ENCODE measurements around the gene TMEM139.

TMEM139 gene

DNA sequence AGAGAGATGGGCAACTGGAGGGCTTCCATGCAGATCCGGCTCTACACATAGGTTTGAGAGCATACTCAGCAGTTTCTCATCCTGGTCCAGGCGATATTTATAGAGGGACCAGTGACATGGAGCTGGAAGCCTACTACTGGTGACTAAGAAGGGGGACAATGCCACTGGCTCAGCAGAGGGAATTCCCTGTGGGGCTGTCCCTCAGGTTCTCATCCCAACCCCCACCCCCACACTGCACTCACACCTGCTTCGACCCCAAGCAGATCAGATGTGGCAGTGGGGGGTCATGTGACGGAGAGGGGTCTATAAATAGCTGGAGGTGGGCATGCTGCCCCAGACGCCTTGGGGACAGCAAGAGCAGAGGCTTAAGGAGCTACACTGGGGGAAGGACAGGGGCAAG, 31.0 kb downstream of the TMEM139 start, which contains the start of gene CLCN1:
Gene CLCN1, plus strand, starts transcription at position 336 of the 400 bp plus-strand sequence. CDS start 102 bp downstream, outside the sequence.
- Histone ChIP-seq H3K36me3 (ENCODE audit: insufficient read depth, low read length) (no peaks in the 10 kb centered on the region), H3K9ac (ENCODE audit: low read depth, low read length) (no peak within 1 kb of the TSS), H3K27me3 (ENCODE audit: control insufficient read depth, insufficient read depth, low read length) (no peaks in the 10 kb centered on the region), H3K9me3 (replicated peaks; ENCODE audit: low read length) (no peaks in the 10 kb centered on the region), H3K4me2 (ENCODE audit: low read length) (no peak within 1 kb of the TSS), H3K4me3 (ENCODE audit: low read length) (no peak within 1 kb of the TSS), H3K4me1 (ENCODE audit: control insufficient read depth, insufficient read depth, low read length) (peaks cover 11% of the 10 kb centered on the region)

GRCh38 chr7:143316492-143316891, 31.7 kb downstream of the TMEM139 start:
- Histone ChIP-seq H3K27me3 (ENCODE audit: control insufficient read depth, insufficient read depth, low read length) (no peaks in the 10 kb centered on the region), H3K4me2 (ENCODE audit: low read length) (no peak overlapping the region), H3K9ac (ENCODE audit: low read depth, low read length) (no peak overlapping the region), H3K9me3 (replicated peaks; ENCODE audit: low read length) (no peaks in the 10 kb centered on the region), H3K4me3 (ENCODE audit: low read length) (no peak overlapping the region), H3K4me1 (ENCODE audit: control insufficient read depth, insufficient read depth, low read length) (peaks cover 11% of the 10 kb centered on the region), H3K36me3 (ENCODE audit: insufficient read depth, low read length) (no peaks in the 10 kb centered on the region)

DNA sequence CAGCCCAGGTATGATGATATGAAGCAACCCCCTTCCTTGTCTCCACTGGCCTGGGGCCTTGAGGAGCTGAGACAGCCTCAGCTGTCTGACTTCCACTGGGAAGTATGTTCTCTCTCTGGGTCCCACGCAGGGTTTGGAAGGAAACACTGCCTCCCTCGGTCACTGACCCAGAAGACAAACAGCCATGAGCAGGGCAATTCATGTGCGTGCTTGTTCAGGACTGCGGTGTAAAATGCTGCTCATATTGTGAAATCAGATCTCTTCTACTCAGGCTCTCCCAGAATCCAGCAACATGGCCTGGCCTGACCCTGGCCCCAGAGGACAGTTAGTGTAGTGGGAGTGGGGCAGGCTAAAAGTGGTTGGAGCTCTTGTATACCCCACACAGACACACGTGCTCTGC, 33.9 kb downstream of the TMEM139 start:
- Histone ChIP-seq H3K4me3 (ENCODE audit: low read length) (no peak overlapping the region), H3K9ac (ENCODE audit: low read depth, low read length) (peak overlapping the region; percentile 6), H3K27me3 (ENCODE audit: control insufficient read depth, insufficient read depth, low read length) (no peaks in the 10 kb centered on the region), H3K9me3 (replicated peaks; ENCODE audit: low read length) (no peaks in the 10 kb centered on the region), H3K36me3 (ENCODE audit: insufficient read depth, low read length) (no peaks in the 10 kb centered on the region), H3K4me2 (ENCODE audit: low read length) (peak overlapping the region; percentile 10), H3K4me1 (ENCODE audit: control insufficient read depth, insufficient read depth, low read length) (peaks cover 11% of the 10 kb centered on the region)

DNA sequence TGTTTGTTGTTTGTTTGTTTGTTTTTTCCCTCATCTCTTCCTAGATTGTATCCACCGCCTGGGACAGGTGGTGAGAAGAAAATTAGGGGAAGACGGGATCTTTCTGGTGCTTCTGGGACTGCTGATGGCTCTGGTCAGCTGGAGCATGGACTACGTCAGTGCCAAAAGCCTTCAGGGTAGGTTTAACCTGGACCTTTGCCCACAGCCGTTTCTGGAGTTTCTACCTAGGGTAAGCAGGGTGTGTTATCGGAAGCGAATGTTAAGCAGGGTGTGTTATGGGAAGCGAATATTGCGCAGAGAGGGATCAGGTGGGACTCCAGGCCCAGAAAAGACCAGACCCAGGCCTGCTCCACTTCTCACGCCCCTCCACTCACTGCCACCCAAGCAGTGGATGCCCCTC, 35.9 kb downstream of the TMEM139 start:
- Histone ChIP-seq H3K27me3 (ENCODE audit: control insufficient read depth, insufficient read depth, low read length) (no peaks in the 10 kb centered on the region), H3K4me3 (ENCODE audit: low read length) (no peak overlapping the region), H3K9me3 (replicated peaks; ENCODE audit: low read length) (no peaks in the 10 kb centered on the region), H3K4me1 (ENCODE audit: control insufficient read depth, insufficient read depth, low read length) (peaks cover 11% of the 10 kb centered on the region), H3K9ac (ENCODE audit: low read depth, low read length) (no peak overlapping the region), H3K4me2 (ENCODE audit: low read length) (no peak overlapping the region), H3K36me3 (ENCODE audit: insufficient read depth, low read length) (no peaks in the 10 kb centered on the region)

DNA sequence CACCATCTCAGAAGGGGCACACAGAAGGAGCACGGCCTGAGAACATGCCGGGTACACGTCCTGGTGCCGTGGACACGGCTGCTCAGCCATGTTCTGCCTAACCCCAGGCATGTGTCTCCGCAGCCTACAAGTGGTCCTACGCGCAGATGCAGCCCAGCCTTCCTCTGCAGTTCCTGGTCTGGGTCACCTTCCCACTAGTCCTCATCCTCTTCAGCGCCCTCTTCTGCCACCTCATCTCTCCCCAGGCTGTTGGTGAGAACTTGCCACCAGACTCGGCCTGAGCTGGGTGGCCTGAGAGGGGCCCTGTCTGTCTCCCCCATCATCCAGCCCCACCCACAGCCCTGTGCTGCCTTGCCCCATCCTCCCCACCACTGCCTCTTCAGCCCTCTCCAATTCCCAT, 36.5 kb downstream of the TMEM139 start:
- no peaks in the 10 kb centered on the region for H3K9me3 ChIP-seq (replicated peaks; ENCODE audit: low read length)
- peaks cover 11% of the 10 kb centered on the region for H3K4me1 ChIP-seq (ENCODE audit: control insufficient read depth, insufficient read depth, low read length)
- no peak overlapping the region for H3K9ac ChIP-seq (ENCODE audit: low read depth, low read length)

GRCh38 chr7:143321734-143322133, 37.0 kb downstream of the TMEM139 start:
- no peaks in the 10 kb centered on the region for H3K9me3 ChIP-seq (replicated peaks; ENCODE audit: low read length)
- peaks cover 11% of the 10 kb centered on the region for H3K4me1 ChIP-seq (ENCODE audit: control insufficient read depth, insufficient read depth, low read length)
- H3K9ac ChIP-seq (ENCODE audit: low read depth, low read length) = no peak overlapping the region
- H3K4me3 ChIP-seq (ENCODE audit: low read length) = no peak overlapping the region
- H3K36me3 ChIP-seq (ENCODE audit: insufficient read depth, low read length) = no peaks in the 10 kb centered on the region
- no peaks in the 10 kb centered on the region for H3K27me3 ChIP-seq (ENCODE audit: control insufficient read depth, insufficient read depth, low read length)
- no peak overlapping the region for H3K4me2 ChIP-seq (ENCODE audit: low read length)

More for the DNA sequence above, 36.5 kb downstream of the TMEM139 start:
- Histone ChIP-seq H3K36me3 (ENCODE audit: insufficient read depth, low read length) (no peaks in the 10 kb centered on the region), H3K4me2 (ENCODE audit: low read length) (no peak overlapping the region), H3K27me3 (ENCODE audit: control insufficient read depth, insufficient read depth, low read length) (no peaks in the 10 kb centered on the region), H3K4me3 (ENCODE audit: low read length) (no peak overlapping the region)

DNA sequence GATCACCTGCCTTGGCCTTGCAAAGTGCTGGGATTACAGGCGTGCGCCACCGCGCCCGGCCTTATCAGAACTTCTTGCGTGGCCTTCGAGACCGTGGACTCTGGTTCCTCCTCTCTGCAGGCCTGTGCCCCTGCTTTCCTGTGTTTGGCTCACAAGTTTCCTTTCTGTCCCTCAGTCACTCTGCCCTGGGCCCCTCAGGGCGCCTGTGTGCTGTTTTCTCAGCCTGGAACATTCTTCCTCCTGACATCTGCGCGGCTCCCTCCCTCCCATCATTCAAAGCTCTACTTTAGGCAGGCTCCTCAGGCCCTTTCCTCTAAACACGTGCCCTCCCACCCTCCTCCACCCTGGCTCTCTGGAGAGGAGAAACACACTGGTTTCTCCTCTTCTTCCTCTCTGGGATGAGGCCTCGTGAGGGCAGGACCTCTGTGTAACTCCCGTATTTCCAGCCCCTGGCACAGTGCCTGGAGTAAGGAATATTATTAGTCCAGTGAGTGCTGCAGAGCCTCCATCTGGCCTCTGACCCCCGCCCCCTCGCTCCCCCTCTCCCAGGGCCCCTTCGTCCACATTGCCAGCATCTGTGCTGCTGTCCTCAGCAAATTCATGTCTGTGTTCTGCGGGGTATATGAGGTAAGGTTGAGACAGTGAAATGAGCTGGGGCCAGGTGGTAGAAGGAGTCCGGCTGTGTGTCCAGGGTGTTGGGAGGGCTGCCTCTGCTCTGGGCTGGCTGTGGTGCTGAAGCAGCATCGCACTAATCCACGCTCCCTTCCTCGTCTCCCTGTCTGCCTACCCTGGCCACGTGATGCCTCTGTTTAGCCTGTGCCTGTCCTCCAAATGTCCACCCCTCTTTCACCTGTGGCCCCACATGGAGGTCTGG, 38.2 kb downstream of the TMEM139 start:
- H3K4me3 ChIP-seq (ENCODE audit: low read length) = no peak overlapping the region
- no peaks in the 10 kb centered on the region for H3K36me3 ChIP-seq (ENCODE audit: insufficient read depth, low read length)
- no peak overlapping the region for H3K9ac ChIP-seq (ENCODE audit: low read depth, low read length)
- no peaks in the 10 kb centered on the region for H3K27me3 ChIP-seq (ENCODE audit: control insufficient read depth, insufficient read depth, low read length)
- no peaks in the 10 kb centered on the region for H3K9me3 ChIP-seq (replicated peaks; ENCODE audit: low read length)
- no peak overlapping the region for H3K4me2 ChIP-seq (ENCODE audit: low read length)
- peaks cover 11% of the 10 kb centered on the region for H3K4me1 ChIP-seq (ENCODE audit: control insufficient read depth, insufficient read depth, low read length)

DNA sequence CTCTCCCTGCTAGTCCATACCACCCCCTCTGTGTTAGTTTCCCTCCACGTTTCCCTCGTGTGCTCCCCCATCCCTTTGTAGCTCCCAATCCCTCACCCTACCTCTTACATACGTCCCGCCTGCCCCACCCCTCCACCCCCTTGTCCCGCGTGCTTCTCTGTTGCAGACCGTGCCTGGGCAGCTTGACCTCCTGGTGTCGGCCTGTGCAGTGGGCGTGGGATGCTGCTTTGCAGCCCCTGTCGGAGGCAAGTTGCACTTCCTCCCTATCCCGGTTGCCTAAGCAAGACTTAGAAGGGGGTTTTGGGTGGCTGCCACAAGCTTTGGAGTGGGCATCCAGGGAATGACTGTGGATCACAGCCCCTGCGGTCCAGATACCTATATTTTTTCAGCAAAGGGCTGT, 38.9 kb downstream of the TMEM139 start:
- Histone ChIP-seq H3K4me2 (ENCODE audit: low read length) (no peak overlapping the region), H3K36me3 (ENCODE audit: insufficient read depth, low read length) (no peaks in the 10 kb centered on the region)

DNA sequence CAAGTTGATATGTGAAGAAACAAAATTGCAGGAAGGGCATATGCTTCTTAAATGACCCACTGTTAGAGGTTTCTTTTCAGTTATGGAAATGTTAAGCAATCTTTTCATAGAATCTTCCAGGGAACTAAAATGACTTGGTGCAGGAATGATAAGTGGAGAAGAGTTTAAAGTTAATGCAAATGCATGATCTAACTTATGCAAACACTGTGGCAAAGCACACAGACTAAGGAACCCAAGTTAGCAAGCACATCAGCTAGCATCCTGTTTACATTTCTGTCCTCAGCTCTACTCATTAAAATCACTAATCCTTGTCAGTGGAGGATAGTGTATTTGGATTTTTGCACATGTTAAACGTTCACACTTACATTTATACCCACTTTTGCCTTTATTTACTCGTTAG, 40.5 kb downstream of the TMEM139 start:
- Histone ChIP-seq H3K4me1 (ENCODE audit: control insufficient read depth, insufficient read depth, low read length) (no peaks in the 10 kb centered on the region), H3K27me3 (ENCODE audit: control insufficient read depth, insufficient read depth, low read length) (no peaks in the 10 kb centered on the region), H3K9me3 (replicated peaks; ENCODE audit: low read length) (no peaks in the 10 kb centered on the region), H3K36me3 (ENCODE audit: insufficient read depth, low read length) (no peaks in the 10 kb centered on the region), H3K4me2 (ENCODE audit: low read length) (no peak overlapping the region), H3K4me3 (ENCODE audit: low read length) (no peak overlapping the region), H3K9ac (ENCODE audit: low read depth, low read length) (no peak overlapping the region)

More for the DNA sequence above, 38.9 kb downstream of the TMEM139 start:
- Histone ChIP-seq H3K9me3 (replicated peaks; ENCODE audit: low read length) (no peaks in the 10 kb centered on the region), H3K4me3 (ENCODE audit: low read length) (no peak overlapping the region), H3K27me3 (ENCODE audit: control insufficient read depth, insufficient read depth, low read length) (no peaks in the 10 kb centered on the region), H3K9ac (ENCODE audit: low read depth, low read length) (no peak overlapping the region), H3K4me1 (ENCODE audit: control insufficient read depth, insufficient read depth, low read length) (peaks cover 8% of the 10 kb centered on the region)

DNA sequence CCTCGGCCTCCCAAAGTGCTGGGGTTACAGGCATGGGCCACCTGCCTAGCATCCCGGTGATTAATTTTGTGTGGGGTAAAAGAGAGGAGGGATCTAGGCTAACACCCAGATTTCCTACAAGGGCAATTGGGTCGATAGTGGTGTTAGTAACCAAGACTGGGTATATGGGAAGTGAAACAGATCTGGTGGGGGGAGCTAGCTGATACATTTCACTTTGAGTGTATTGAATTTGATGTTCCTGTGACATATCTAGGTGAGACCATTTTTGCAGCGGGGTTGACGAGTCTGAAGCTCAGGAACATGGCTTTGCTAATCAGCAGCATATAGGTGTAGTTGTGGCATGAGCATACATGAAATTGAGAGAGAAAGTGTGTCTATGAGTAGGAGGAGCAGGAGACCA, 43.1 kb downstream of the TMEM139 start:
- Histone ChIP-seq H3K4me3 (ENCODE audit: low read length) (no peak overlapping the region), H3K36me3 (ENCODE audit: insufficient read depth, low read length) (no peaks in the 10 kb centered on the region), H3K4me1 (ENCODE audit: control insufficient read depth, insufficient read depth, low read length) (peaks cover 12% of the 10 kb centered on the region), H3K9me3 (replicated peaks; ENCODE audit: low read length) (no peaks in the 10 kb centered on the region), H3K27me3 (ENCODE audit: control insufficient read depth, insufficient read depth, low read length) (no peaks in the 10 kb centered on the region), H3K4me2 (ENCODE audit: low read length) (no peak overlapping the region), H3K9ac (ENCODE audit: low read depth, low read length) (no peak overlapping the region)

GRCh38 chr7:143329471-143330170, 44.9 kb downstream of the TMEM139 start:
- H3K27me3 ChIP-seq (ENCODE audit: control insufficient read depth, insufficient read depth, low read length) = no peaks in the 10 kb centered on the region
- H3K36me3 ChIP-seq (ENCODE audit: insufficient read depth, low read length) = no peaks in the 10 kb centered on the region
- H3K4me3 ChIP-seq (ENCODE audit: low read length) = no peak overlapping the region
- no peaks in the 10 kb centered on the region for H3K9me3 ChIP-seq (replicated peaks; ENCODE audit: low read length)
- no peak overlapping the region for H3K9ac ChIP-seq (ENCODE audit: low read depth, low read length)
- H3K4me1 ChIP-seq (ENCODE audit: control insufficient read depth, insufficient read depth, low read length) = peaks cover 22% of the 10 kb centered on the region
- H3K4me2 ChIP-seq (ENCODE audit: low read length) = no peak overlapping the region
